ENCODE measurements around the gene KAT14.

DNA sequence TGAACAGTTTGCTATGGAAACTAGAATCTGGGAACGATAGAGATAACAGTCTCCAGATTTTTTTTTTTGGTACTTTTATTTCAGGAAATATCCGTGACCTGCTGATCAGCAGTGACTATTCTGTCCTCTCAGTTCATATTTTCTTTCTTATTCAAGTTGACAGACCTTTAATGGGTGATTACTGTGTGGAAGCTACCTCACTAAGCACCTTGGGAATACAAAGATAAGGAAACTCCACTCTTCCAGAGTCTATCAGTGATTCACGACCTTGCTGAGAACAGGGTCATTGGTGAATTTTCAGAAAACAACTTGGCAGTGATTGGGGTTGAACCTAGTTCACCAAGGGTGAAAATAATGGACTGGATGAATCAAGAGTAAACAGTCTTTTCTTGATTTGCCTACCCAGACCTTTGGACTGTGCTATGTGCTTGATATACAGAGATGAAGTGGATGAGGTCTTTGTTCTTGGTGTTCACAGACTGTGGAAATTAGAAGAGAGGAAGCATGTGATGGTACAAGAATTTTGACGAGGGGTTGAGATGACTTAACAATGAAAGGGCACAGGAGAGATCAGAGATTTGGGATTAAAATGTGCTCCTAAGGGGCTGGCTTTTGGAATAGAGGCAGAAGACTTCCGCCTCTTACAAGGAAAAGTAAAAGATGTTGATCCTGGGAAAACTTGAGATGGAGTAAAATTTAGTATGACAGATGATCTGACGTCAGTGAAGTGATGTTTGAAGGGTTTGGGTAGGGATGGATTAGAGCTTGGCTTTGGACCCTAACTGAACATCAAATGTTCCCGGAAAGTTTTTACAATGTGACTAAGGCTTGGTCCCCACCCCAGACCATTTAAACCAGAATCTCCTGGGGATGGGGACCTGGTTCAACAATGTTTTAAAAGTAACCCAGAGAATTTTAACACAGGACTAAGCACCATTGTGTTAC lies 1.2 kb downstream of the KAT14 start:
- TF ChIP-seq CTCF (IDR thresholded peaks at IDR 0.05), result no peak
- no peak for TF ChIP-seq POLR2A (IDR thresholded peaks at IDR 0.05)

Data from adrenal gland (tissue), 5 donors.